Caco-2 (cell line): ENCODE data around the gene PSMD8. TPM values are rescaled to one million over a fixed set of nuclear protein-coding genes. Genes with fewer than 3 reads are reported as not detected.
A peak's percentile ranks its signal among the peaks of the same experiment; 100 is the strongest.

ENCODE experiments used
- BruUV-seq: library from RNA; stranded (reverse); fragments of 400-500 nt; replicated peaks from 2 replicates; lab custom pipeline; 2021; lab: Mats Ljungman, UMichigan
- CTCF ChIA-PET: fragments of 300-600 bp; sonication (Branson Sonifier 250); formaldehyde crosslinking; loops from one replicate; lab custom pipeline; 2022; ENCODE audit warnings: antibody characterized with exemption; lab: Charles Lee
- POLR2A ChIA-PET: fragments of 300-600 bp; sonication (Branson Sonifier 250); formaldehyde crosslinking; loops from one replicate; lab custom pipeline; 2022; ENCODE audit warnings: antibody characterized with exemption; lab: Charles Lee
- DNase-seq, 2 experiments: peaks; one replicate each; pipeline versions ENCODE4 v3.0.0 to v3.0.0-alpha.2; 2020 to 2022
- H3K27me3 ChIP-seq: replicated peaks from 2 replicates; pipeline ENCODE4 v1.6.0; 2011; ENCODE audit warnings: low read length; ENCODE audit not compliant: control insufficient read depth, insufficient read depth
- H3K36me3 ChIP-seq: 2 replicates; pipeline ENCODE4 v1.5.1; 2011; ENCODE audit warnings: low read length; ENCODE audit not compliant: control insufficient read depth, insufficient read depth
- H3K4me1 ChIP-seq: fragments of 250-450 bp; sonication (Bioruptor Pico); 2 replicates; pipeline ENCODE4 v1.5.1; 2020; ENCODE audit warnings: mild to moderate bottlenecking
- H3K4me3 ChIP-seq: 2 replicates; pipeline ENCODE4 v1.5.1; 2011; ENCODE audit warnings: low read depth, mild to moderate bottlenecking, control low read depth, low read length
- H3K9me3 ChIP-seq: fragments of 250-450 bp; sonication (Bioruptor Pico); 2 replicates; pipeline ENCODE4 v1.5.1; 2020; ENCODE audit warnings: mild to moderate bottlenecking, moderate library complexity
- H3K27ac Mint-ChIP-seq: one replicate; pipeline ENCODE4 v1.8.0; 2022; ENCODE audit warnings: mixed read lengths; ENCODE audit not compliant: unreplicated experiment
- H3K27me3 Mint-ChIP-seq: one replicate; pipeline ENCODE4 v1.8.0; 2022; ENCODE audit warnings: mixed read lengths; ENCODE audit not compliant: insufficient read depth, unreplicated experiment
- H3K36me3 Mint-ChIP-seq: one replicate; pipeline ENCODE4 v1.8.0; 2022; ENCODE audit warnings: mild to moderate bottlenecking, mixed read lengths; ENCODE audit not compliant: insufficient read depth, unreplicated experiment
- H3K4me1 Mint-ChIP-seq: one replicate; pipeline ENCODE4 v1.8.0; 2022; ENCODE audit warnings: low read depth, mixed read lengths; ENCODE audit not compliant: unreplicated experiment
- H3K4me3 Mint-ChIP-seq: one replicate; pipeline ENCODE4 v1.8.0; 2022; ENCODE audit warnings: mild to moderate bottlenecking, moderate library complexity, mixed read lengths; ENCODE audit not compliant: unreplicated experiment
- H3K9me3 Mint-ChIP-seq: one replicate; pipeline ENCODE4 v1.8.0; 2022; ENCODE audit warnings: mixed read lengths; ENCODE audit not compliant: unreplicated experiment
- intact Hi-C: fragments of 100-400 bp; cut with micrococcal nuclease; formaldehyde crosslinking; loops from one replicate; pipeline ENCODE4 v1.10.0; 2022; ENCODE audit not compliant: unreplicated experiment
- total RNA-seq: library from RNA; stranded (reverse); gene quantifications from 2 replicates; pipeline ENCODE4 v1.2.3, GENCODE V29; 2022
- TF ChIP-seq, protein P1 (sequence below), 2 experiments: fragments of 200-600 bp in 1 of 2; IDR thresholded peaks; 1 replicate in 1 of 2; 2 replicates in 1 of 2; pipeline versions ENCODE4 v1.5.1 to v1.8.0; 2011 to 2022; ENCODE audit warnings: antibody characterized with exemption in 1 of 2, control low read depth in 1 of 2, inconsistent platforms in 1 of 2, low read depth in 1 of 2, low read length in 1 of 2, mild to moderate bottlenecking in 1 of 2, moderate library complexity in 1 of 2; ENCODE audit not compliant: insufficient read depth in 1 of 2, severe bottlenecking in 1 of 2, unreplicated experiment in 1 of 2

The PSMD8 gene
- total RNA-seq, 1 experiment from 2014 or later = 264 TPM

DNA sequence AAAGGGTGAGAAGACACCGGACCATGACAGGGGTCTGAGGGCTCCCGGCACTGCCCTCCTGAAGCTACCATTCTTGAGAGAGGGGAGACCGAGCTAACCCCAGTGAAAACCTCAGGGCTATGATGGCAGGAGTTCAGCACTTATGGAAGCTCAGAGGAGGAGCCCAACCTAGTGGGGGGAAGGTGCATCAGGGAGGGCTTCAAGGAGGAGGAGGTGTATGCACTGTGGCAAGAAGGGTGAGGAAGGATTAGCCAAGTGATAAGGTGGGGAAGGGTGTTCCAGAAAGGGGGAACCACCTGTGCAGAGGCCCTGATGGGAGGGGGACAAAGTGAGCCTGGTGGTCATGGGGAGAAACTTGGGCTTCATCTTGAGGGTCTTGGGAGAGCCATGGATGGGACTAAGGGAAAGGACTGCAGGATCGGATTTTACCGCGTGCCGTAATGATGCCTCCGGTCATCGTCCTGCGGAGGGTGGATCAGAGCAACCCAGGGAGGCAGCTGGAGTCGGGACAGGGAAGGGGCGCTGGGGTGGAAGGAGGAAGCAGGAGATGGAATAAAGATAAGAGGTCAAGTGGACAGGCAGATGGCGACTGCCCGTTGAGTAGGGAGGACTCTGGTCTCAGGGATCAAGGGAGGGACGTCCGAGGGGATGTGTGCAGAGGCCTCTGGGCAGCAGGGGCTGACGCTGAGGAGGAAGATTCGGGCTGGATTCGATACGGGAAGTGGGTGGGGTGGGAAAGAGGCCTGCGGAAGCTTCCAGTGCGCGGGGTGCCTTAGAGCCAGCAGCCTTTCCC, 13.3 kb upstream of the PSMD8 start:
- Histone ChIP-seq H3K4me3 (peak overlapping the region; percentile 96), H3K36me3 (no peaks in the 10 kb centered on the region), H3K9me3 (no peaks in the 10 kb centered on the region), H3K27me3 (peaks cover 7% of the 10 kb centered on the region), H3K4me1 (peaks cover 12% of the 10 kb centered on the region)
- TF ChIP-seq, protein P1, sequence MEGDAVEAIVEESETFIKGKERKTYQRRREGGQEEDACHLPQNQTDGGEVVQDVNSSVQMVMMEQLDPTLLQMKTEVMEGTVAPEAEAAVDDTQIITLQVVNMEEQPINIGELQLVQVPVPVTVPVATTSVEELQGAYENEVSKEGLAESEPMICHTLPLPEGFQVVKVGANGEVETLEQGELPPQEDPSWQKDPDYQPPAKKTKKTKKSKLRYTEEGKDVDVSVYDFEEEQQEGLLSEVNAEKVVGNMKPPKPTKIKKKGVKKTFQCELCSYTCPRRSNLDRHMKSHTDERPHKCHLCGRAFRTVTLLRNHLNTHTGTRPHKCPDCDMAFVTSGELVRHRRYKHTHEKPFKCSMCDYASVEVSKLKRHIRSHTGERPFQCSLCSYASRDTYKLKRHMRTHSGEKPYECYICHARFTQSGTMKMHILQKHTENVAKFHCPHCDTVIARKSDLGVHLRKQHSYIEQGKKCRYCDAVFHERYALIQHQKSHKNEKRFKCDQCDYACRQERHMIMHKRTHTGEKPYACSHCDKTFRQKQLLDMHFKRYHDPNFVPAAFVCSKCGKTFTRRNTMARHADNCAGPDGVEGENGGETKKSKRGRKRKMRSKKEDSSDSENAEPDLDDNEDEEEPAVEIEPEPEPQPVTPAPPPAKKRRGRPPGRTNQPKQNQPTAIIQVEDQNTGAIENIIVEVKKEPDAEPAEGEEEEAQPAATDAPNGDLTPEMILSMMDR (IDR thresholded peaks at IDR 0.05; ENCODE audit: insufficient read depth in 1 of 2, low read depth in 1 of 2, low read length in 1 of 2, severe bottlenecking in 1 of 2, unreplicated experiment in 1 of 2) = no peak
- ChIA-PET POLR2A (interaction anchor here (0.6 to 1.8 kb wide), 2 partner anchors 13 to 96 kb away, joined by 3 to 15 read pairs; partner anchors contain the start of gene PSMD8), CTCF (interaction anchor here (0.6 to 2.9 kb wide), 6 partner anchors 9 to 568 kb away, joined by 3 to 21 read pairs (median 3); partner anchors contain the start of gene PSMD8)
- no TSS peak for BruUV-seq
- Mint-ChIP-seq H3K4me1 (peaks cover 24% of the 10 kb centered on the region), H3K27me3 (peaks cover 18% of the 10 kb centered on the region), H3K9me3 (no peaks in the 10 kb centered on the region), H3K36me3 (peaks cover 19% of the 10 kb centered on the region), H3K27ac (peak overlapping the region; percentile 20), H3K4me3 (peak overlapping the region; percentile 79)
- DNase-seq = no peak
- intact Hi-C loops = loop anchor here (1.0 kb wide), 1 partner anchor 13 kb away; the partner anchor contains the start of gene PSMD8

DNA sequence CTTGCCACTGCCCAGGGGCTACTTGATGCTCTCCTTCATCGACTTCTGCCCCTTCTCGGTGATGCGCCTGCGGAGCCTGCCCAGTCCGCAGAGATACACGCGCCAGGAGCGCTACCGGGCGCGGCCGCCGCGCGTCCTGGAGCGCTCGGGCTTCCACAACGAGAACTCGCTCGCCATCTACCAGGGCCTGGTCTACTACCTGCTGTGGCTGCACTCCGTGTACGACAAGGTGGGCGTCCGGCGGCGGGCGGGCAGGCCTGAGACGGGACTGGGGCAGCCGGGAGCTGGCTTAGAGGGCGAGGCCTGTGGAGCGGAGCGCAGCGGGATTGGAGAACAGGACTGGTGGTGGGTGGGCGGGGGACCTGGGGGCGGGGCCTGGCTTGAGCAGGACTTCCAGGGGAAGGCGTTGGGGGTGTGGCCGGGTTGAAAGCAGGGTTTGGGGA, 12.7 kb upstream of the PSMD8 start:
- Mint-ChIP-seq H3K27me3 (peaks cover 14% of the 10 kb centered on the region), H3K36me3 (peaks cover 16% of the 10 kb centered on the region), H3K4me1 (peaks cover 19% of the 10 kb centered on the region), H3K4me3 (peak overlapping the region; percentile 79), H3K27ac (peak overlapping the region; percentile 20), H3K9me3 (no peaks in the 10 kb centered on the region)
- Histone ChIP-seq H3K27me3 (peaks cover 7% of the 10 kb centered on the region), H3K36me3 (no peaks in the 10 kb centered on the region), H3K9me3 (no peaks in the 10 kb centered on the region), H3K4me1 (peaks cover 10% of the 10 kb centered on the region), H3K4me3 (peak overlapping the region; percentile 96)
- ChIA-PET POLR2A (interaction anchor here (0.6 to 1.8 kb wide), 2 partner anchors 13 to 98 kb away, joined by 3 to 15 read pairs; partner anchors contain the start of genes PSMD8 and SPINT2), CTCF (interaction anchor here (0.6 to 2.9 kb wide), 7 partner anchors 13 to 568 kb away, joined by 3 to 21 read pairs (median 3); partner anchors contain the start of genes FAM98C and PSMD8)
- TF ChIP-seq, protein P1 (IDR thresholded peaks at IDR 0.05; ENCODE audit: insufficient read depth in 1 of 2, low read depth in 1 of 2, low read length in 1 of 2, severe bottlenecking in 1 of 2, unreplicated experiment in 1 of 2) = peak; percentile 22 to 34
- no TSS peak for BruUV-seq
- intact Hi-C loops = loop anchor here (1.0 kb wide), 2 partner anchors 13 to 24 kb away; partner anchors contain the start of gene PSMD8
- peak; percentile 92 to 94 for DNase-seq
